Prostate gland (tissue), 2 donors: ENCODE measurements around the gene PABPN1. TPM values are rescaled to one million over a fixed set of nuclear protein-coding genes. Genes with fewer than 3 reads are reported as not detected.

ENCODE experiments used
- DNase-seq: peaks from one replicate; pipeline ENCODE4 v3.0.0-alpha.2; 2019; ENCODE audit warnings: low spot score
- H3K27ac ChIP-seq, 2 donors: fragments of 200-600 bp; sonication (generic); 2 replicates each; pipeline ENCODE4 v1.5.1; 2017 to 2019
- H3K27me3 ChIP-seq: fragments of 200-600 bp; sonication (generic); replicated peaks from 2 replicates; pipeline ENCODE4 v1.5.1; 2019; ENCODE audit not compliant: insufficient read depth
- H3K36me3 ChIP-seq, 2 donors: fragments of 200-600 bp; sonication (generic); 1 replicate in 1 of 2; 2 replicates in 1 of 2; pipeline versions ENCODE4 v1.5.1 to v1.8.1; 2017 to 2019
- H3K4me1 ChIP-seq: fragments of 200-600 bp; sonication (generic); replicated peaks from 2 replicates; pipeline ENCODE4 v1.5.1; 2019
- H3K4me3 ChIP-seq, 2 donors: fragments of 200-600 bp; sonication (generic); 2 replicates each; pipeline ENCODE4 v1.5.1; 2017 to 2019
- H3K9me3 ChIP-seq: fragments of 200-600 bp; sonication (generic); 2 replicates; pipeline ENCODE4 v1.5.1; 2017
- POLR2A ChIP-seq: fragments of 450-650 bp; IDR thresholded peaks from one replicate; pipeline ENCODE4 v1.6.1; 2016; ENCODE audit warnings: antibody characterized with exemption, mild to moderate bottlenecking
- POLR2AphosphoS5 ChIP-seq: sonication (generic); formaldehyde crosslinking; IDR thresholded peaks from one replicate; pipeline ENCODE4 v1.6.1; 2017; ENCODE audit warnings: antibody characterized with exemption
- WGBS: methylation state at CpG from one replicate; pipeline ENCODE4 v1.1.5; 2018; 5-methylcytosine and 5-hydroxymethylcytosine counted together
- intact Hi-C: fragments of 100-400 bp; cut with DNase I; formaldehyde crosslinking; loops from one replicate; pipeline ENCODE4 v1.14.2; 2022
- total RNA-seq, 2 donors: library from RNA; depleted of rRNA; stranded (reverse); fragments of >200 nt; gene quantifications; one replicate each; pipeline ENCODE4 v1.1.0, GENCODE V29; 2016
- TF ChIP-seq, protein P1 (sequence below), 4 experiments: fragments of 200-600 bp in 2 of 4; fragments of 450-650 bp in 2 of 4; sonication (generic) in 2 of 4; IDR thresholded peaks; 1 replicate in 3 of 4; 2 replicates in 1 of 4; pipeline ENCODE4 v1.5.1; 2016 to 2019; ENCODE audit warnings: antibody characterized with exemption in 4 of 4, mild to moderate bottlenecking in 2 of 4, moderate library complexity in 2 of 4

PABPN1 gene
- total RNA-seq, 2 donors from 2014 or later, result 62.7 to 113 TPM

- Histone ChIP-seq H3K4me3 (no peak overlapping the region), H3K27me3 (no peaks in the 10 kb centered on the region), H3K36me3 (no peaks in the 10 kb centered on the region), H3K27ac (peak overlapping the region in 1 of 2 donors; percentile 2), H3K4me1 (no peaks in the 10 kb centered on the region), H3K9me3 (no peaks in the 10 kb centered on the region)
- intact Hi-C loops, result no loop called here
- DNase-seq, result no peak
- 59% methylated on average over 2 of the region's 2 CpGs for WGBS
- TF ChIP-seq, protein P1, sequence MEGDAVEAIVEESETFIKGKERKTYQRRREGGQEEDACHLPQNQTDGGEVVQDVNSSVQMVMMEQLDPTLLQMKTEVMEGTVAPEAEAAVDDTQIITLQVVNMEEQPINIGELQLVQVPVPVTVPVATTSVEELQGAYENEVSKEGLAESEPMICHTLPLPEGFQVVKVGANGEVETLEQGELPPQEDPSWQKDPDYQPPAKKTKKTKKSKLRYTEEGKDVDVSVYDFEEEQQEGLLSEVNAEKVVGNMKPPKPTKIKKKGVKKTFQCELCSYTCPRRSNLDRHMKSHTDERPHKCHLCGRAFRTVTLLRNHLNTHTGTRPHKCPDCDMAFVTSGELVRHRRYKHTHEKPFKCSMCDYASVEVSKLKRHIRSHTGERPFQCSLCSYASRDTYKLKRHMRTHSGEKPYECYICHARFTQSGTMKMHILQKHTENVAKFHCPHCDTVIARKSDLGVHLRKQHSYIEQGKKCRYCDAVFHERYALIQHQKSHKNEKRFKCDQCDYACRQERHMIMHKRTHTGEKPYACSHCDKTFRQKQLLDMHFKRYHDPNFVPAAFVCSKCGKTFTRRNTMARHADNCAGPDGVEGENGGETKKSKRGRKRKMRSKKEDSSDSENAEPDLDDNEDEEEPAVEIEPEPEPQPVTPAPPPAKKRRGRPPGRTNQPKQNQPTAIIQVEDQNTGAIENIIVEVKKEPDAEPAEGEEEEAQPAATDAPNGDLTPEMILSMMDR (IDR thresholded peaks at IDR 0.05), result no peak
- no peak for TF ChIP-seq POLR2A
- no peak for TF ChIP-seq POLR2AphosphoS5
Observed at GRCh38 chr14:23299211-23299957, 21.9 kb upstream of the PABPN1 start.

GRCh38 chr14:23299986-23300686 lies 21.1 kb upstream of the PABPN1 start:
- H3K36me3 ChIP-seq, result no peaks in the 10 kb centered on the region
- peak overlapping the region; percentile 98 to 99 for H3K27ac ChIP-seq
- 60% methylated on average over 10 of the region's 10 CpGs for WGBS
- DNase-seq, result no peak
- no peaks in the 10 kb centered on the region for H3K9me3 ChIP-seq
- H3K27me3 ChIP-seq, result no peaks in the 10 kb centered on the region
- intact Hi-C loops, result loop anchor here (10.0 kb wide), 1 partner anchor 175 kb away; no protein-coding TSS in a partner anchor
- no peak for TF ChIP-seq POLR2A
- TF ChIP-seq, protein P1 (IDR thresholded peaks at IDR 0.05), result no peak
- no peak for TF ChIP-seq POLR2AphosphoS5
- no peaks in the 10 kb centered on the region for H3K4me1 ChIP-seq
- H3K4me3 ChIP-seq, result peak overlapping the region; percentile 51 to 63

DNA sequence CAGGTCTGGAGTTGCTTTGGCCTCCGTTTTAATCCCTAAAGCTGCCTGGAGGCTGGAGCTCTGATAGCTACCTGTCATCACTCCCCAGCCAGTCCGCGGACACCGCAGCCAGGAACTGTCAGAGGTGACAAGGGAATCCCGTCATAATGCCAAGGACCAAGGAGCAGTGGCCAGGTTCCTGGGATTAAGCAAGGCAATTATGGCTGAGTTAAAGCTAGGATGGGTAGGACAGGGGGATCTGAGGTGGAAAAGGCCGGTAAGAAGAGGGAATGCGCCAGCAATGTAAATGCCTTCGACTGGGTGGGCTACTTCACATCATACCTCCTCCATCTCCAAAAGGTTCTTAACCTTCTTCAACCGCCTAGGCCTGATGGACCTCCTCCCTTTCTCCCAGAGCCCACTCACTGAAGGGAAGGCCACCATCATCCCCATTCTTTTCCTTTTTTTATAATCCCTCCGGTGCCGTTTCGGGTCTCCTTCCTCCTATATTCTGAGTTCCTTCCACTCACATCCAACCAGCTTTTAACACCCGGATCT lies 20.5 kb upstream of the PABPN1 start:
- H3K27ac ChIP-seq, result peak overlapping the region; percentile 98 to 99
- peak overlapping the region; percentile 51 to 63 for H3K4me3 ChIP-seq
- H3K9me3 ChIP-seq, result no peaks in the 10 kb centered on the region
- no peaks in the 10 kb centered on the region for H3K4me1 ChIP-seq
- no peaks in the 10 kb centered on the region for H3K36me3 ChIP-seq
- 2% methylated on average over 13 of the region's 13 CpGs for WGBS
- intact Hi-C loops, result loop anchor here (10.0 kb wide), 1 partner anchor 176 kb away; no protein-coding TSS in a partner anchor
- TF ChIP-seq POLR2AphosphoS5, result no peak
- TF ChIP-seq, protein P1 (IDR thresholded peaks at IDR 0.05), result no peak
- no peak for TF ChIP-seq POLR2A
- DNase-seq, result peak; percentile 62
- H3K27me3 ChIP-seq, result no peaks in the 10 kb centered on the region

DNA sequence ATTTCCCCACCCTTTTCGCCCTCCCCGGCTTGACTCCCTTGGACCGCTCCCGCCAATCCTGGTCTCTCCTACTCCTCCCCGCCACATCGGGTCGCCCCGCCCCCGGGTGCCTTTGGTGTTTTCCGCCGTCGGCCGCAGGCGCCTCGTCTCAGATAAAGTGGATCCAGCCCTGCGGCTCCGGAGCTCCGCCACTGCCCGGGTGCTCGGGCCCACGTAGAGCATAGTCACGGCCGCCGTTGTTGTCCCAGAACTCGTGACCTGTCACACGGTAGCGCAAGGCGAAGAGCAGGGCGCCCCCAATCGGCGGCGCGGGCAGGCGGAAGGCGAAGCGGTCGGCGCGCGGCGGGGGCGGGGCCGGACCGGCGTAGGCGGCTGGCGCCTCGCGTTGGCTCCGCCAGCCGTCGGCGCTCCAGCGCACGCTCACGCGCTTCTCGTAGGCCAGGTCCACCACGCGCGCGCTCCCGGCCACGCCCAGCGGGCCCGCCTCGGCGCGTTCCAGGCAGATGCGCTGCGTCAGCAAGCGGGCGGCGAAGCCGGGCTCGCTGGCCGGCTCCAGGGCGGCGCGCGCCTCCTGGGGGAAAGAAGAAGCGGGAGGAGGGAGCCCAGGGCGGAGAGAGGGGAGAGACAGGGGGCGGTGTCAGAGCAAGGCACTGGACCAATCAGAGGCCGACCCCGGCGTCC lies 19.8 kb upstream of the PABPN1 start:
- DNase-seq, result peak; percentile 97
- H3K27ac ChIP-seq, result peak overlapping the region; percentile 98 to 99
- WGBS, result under 1% methylated on average over 62 of the region's 87 CpGs
- intact Hi-C loops, result loop anchor here (10.0 kb wide), 1 partner anchor 177 kb away; no protein-coding TSS in a partner anchor
- peak; percentile 74 for TF ChIP-seq POLR2A
- TF ChIP-seq POLR2AphosphoS5, result peak; percentile 80
- TF ChIP-seq, protein P1 (IDR thresholded peaks at IDR 0.05), result peak; percentile 87 to 97 (median 93)
- H3K4me3 ChIP-seq, result peak overlapping the region; percentile 63 to 78
- H3K36me3 ChIP-seq, result no peaks in the 10 kb centered on the region
- H3K27me3 ChIP-seq, result no peaks in the 10 kb centered on the region
- no peaks in the 10 kb centered on the region for H3K4me1 ChIP-seq
- H3K9me3 ChIP-seq, result no peaks in the 10 kb centered on the region
